Breast epithelium (tissue), 4 donors: ENCODE data around the gene SETD4. TPM values are rescaled to one million over a fixed set of nuclear protein-coding genes. Genes with fewer than 3 reads are reported as not detected.

Source experiments
- DNase-seq, 2 donors: peaks; one replicate each; pipeline ENCODE4 v3.0.0-alpha.2; 2019; ENCODE audit warnings: low spot score in 2 of 2
- H3K27ac ChIP-seq, 2 donors: fragments of 200-600 bp; sonication (generic) in 1 of 2; one replicate each; pipeline ENCODE4 v1.5.1; 2016 to 2019; ENCODE audit warnings: mild to moderate bottlenecking in 1 of 2
- H3K27me3 ChIP-seq, 2 donors: fragments of 200-600 bp; sonication (generic) in 1 of 2; one replicate each; pipeline versions ENCODE4 v1.5.1 to v1.6.0; 2017 to 2019; ENCODE audit warnings: control low read depth in 1 of 2, mild to moderate bottlenecking in 1 of 2
- H3K36me3 ChIP-seq: fragments of 200-600 bp; one replicate; pipeline ENCODE4 v1.5.1; 2019
- H3K4me1 ChIP-seq, 2 donors: fragments of 200-600 bp; sonication (generic); one replicate each; pipeline ENCODE4 v1.5.1; 2016 to 2019; ENCODE audit warnings: control low read depth in 1 of 2
- H3K4me3 ChIP-seq, 3 donors: fragments of 200-600 bp; sonication (generic); 1 replicate in 2 of 3; 2 replicates in 1 of 3; pipeline ENCODE4 v1.5.1; 2016 to 2019; ENCODE audit warnings: mild to moderate bottlenecking in 3 of 3, moderate library complexity in 2 of 3
- H3K9me3 ChIP-seq, 2 donors: fragments of 200-600 bp; sonication (generic) in 1 of 2; one replicate each; pipeline ENCODE4 v1.5.1; 2016 to 2019; ENCODE audit warnings: control low read depth in 1 of 2
- CTCF ChIP-seq, 3 donors: fragments of 450-650 bp; IDR thresholded peaks; one replicate each; pipeline ENCODE4 v1.5.1; 2016 to 2017; ENCODE audit warnings: antibody characterized with exemption in 3 of 3, mild to moderate bottlenecking in 3 of 3, moderate library complexity in 3 of 3
- POLR2A ChIP-seq: fragments of 450-650 bp; IDR thresholded peaks from one replicate; pipeline ENCODE4 v1.6.1; 2016; ENCODE audit warnings: antibody characterized with exemption, mild to moderate bottlenecking, moderate library complexity
- POLR2AphosphoS5 ChIP-seq, 3 donors: sonication (generic); formaldehyde crosslinking; IDR thresholded peaks; one replicate each; pipeline ENCODE4 v1.6.1; 2017; ENCODE audit warnings: antibody characterized with exemption in 3 of 3
- intact Hi-C: fragments of 100-400 bp; cut with DNase I; formaldehyde crosslinking; loops from one replicate; pipeline ENCODE4 v1.15.1; 2023; ENCODE audit warnings: low total_unique reads
- total RNA-seq, 3 donors: library from RNA; depleted of rRNA; stranded (reverse); fragments of >200 nt; gene quantifications; one replicate each; pipeline ENCODE4 v1.1.0, GENCODE V29; 2016

SETD4 gene
- total RNA-seq, 3 donors from 2014 or later, result 14.2 to 34.1 (median 25.6) TPM

DNA sequence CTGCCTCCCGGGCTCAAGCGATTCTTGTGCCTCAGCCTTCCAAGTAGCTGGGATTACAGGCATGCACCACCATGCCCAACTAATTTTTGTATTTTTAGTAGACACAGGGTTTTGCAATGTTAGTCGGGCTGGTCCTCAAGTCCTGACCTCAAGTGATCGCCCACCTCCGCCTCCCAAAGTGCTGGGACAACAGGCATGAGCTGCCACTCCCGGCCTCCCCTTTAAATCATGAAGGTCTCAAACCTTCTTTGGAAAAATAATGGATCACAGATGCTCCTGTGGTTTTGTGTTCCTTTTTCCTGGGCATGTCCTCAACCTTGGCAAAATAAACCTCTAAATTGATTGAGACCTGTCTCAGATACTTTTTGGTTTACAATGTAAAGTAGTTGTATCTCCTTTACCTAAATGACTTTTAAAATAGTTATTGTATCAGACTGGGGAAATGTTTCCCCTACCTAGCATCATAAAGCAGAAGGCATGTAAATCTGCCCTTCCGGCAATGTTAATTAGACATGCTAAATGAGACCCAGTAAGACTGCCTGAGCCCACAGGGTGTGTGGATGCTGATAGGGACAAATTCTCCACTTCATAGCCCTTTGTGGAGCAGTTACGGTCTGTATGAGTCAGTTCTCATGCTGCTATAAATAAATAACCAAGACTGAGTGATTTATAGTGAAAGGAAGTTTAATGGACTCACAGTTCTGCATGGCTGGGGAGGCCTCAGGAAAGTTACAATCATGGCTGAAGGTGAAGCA is 37.3 kb upstream of the SETD4 start:
- Histone ChIP-seq H3K9me3 (no peaks in the 10 kb centered on the region), H3K27me3 (no peaks in the 10 kb centered on the region), H3K4me1 (no peaks in the 10 kb centered on the region), H3K27ac (no peak overlapping the region), H3K36me3 (no peaks in the 10 kb centered on the region), H3K4me3 (no peak overlapping the region)
- DNase-seq, result no peak
- intact Hi-C loops, result no loop called here
- TF ChIP-seq CTCF (IDR thresholded peaks at IDR 0.05), result no peak
- no peak for TF ChIP-seq POLR2AphosphoS5 (IDR thresholded peaks at IDR 0.05)
- no peak for TF ChIP-seq POLR2A

GRCh38 chr21:36096398-36097290 is 36.3 kb upstream of the SETD4 start:
- Histone ChIP-seq H3K4me1 (no peaks in the 10 kb centered on the region), H3K27me3 (no peaks in the 10 kb centered on the region), H3K4me3 (no peak overlapping the region), H3K9me3 (no peaks in the 10 kb centered on the region), H3K27ac (peak overlapping the region in 1 of 2 donors; percentile 38), H3K36me3 (no peaks in the 10 kb centered on the region)
- no peak for TF ChIP-seq POLR2AphosphoS5 (IDR thresholded peaks at IDR 0.05)
- TF ChIP-seq POLR2A, result no peak
- TF ChIP-seq CTCF (IDR thresholded peaks at IDR 0.05), result no peak
- intact Hi-C loops, result no loop called here
- DNase-seq, result no peak

- Histone ChIP-seq H3K4me1 (no peaks in the 10 kb centered on the region), H3K4me3 (no peak overlapping the region), H3K27ac (no peak overlapping the region), H3K27me3 (no peaks in the 10 kb centered on the region), H3K9me3 (no peaks in the 10 kb centered on the region), H3K36me3 (no peaks in the 10 kb centered on the region)
- no peak for TF ChIP-seq CTCF (IDR thresholded peaks at IDR 0.05)
- no peak for TF ChIP-seq POLR2AphosphoS5 (IDR thresholded peaks at IDR 0.05)
- no peak for TF ChIP-seq POLR2A
- intact Hi-C loops, result no loop called here
- no peak for DNase-seq
Measured at GRCh38 chr21:36093512-36093911, 33.2 kb upstream of the SETD4 start.

- TF ChIP-seq CTCF (IDR thresholded peaks at IDR 0.05) (no peak), POLR2AphosphoS5 (IDR thresholded peaks at IDR 0.05) (no peak), POLR2A (no peak)
- H3K36me3 ChIP-seq, result no peaks in the 10 kb centered on the region
- intact Hi-C loops, result no loop called here
- no peaks in the 10 kb centered on the region for H3K4me1 ChIP-seq
- H3K4me3 ChIP-seq, result no peak overlapping the region
- no peaks in the 10 kb centered on the region for H3K27me3 ChIP-seq
- H3K27ac ChIP-seq, result no peak overlapping the region
- no peaks in the 10 kb centered on the region for H3K9me3 ChIP-seq
- no peak for DNase-seq
Measured at GRCh38 chr21:36092681-36093080, 32.4 kb upstream of the SETD4 start.

DNA sequence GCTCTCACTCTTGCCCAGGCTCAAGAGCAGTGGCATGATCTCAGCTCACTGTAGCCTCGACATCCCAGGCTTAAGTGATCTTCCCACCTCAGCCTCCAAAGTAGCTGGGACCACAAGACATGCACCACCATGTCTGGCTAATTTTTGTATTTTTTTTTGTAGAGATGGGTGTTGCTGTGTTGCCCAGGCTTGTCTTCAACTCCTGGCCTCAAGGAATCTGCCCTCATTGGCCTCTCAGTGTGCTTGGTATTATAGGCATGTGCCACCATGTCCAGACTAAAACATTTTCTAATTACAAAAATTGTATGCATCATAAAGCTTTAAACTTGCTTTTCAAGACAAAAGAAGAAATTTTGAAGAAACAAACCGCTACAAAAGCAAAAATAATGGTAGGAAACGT is 29.6 kb upstream of the SETD4 start:
- H3K4me3 ChIP-seq, result no peak overlapping the region
- H3K9me3 ChIP-seq, result no peaks in the 10 kb centered on the region
- TF ChIP-seq POLR2AphosphoS5 (IDR thresholded peaks at IDR 0.05) (no peak), CTCF (IDR thresholded peaks at IDR 0.05) (no peak), POLR2A (no peak)
- no peaks in the 10 kb centered on the region for H3K27me3 ChIP-seq
- peak in 1 of 2 donors; percentile 39 for DNase-seq
- no peaks in the 10 kb centered on the region for H3K36me3 ChIP-seq
- intact Hi-C loops, result no loop called here
- H3K27ac ChIP-seq, result no peak overlapping the region
- no peaks in the 10 kb centered on the region for H3K4me1 ChIP-seq
